ENCODE data around the gene OVCH2. TPM values are rescaled to one million over a fixed set of nuclear protein-coding genes. Genes with fewer than 3 reads are reported as not detected.

The OVCH2 gene, protein sequence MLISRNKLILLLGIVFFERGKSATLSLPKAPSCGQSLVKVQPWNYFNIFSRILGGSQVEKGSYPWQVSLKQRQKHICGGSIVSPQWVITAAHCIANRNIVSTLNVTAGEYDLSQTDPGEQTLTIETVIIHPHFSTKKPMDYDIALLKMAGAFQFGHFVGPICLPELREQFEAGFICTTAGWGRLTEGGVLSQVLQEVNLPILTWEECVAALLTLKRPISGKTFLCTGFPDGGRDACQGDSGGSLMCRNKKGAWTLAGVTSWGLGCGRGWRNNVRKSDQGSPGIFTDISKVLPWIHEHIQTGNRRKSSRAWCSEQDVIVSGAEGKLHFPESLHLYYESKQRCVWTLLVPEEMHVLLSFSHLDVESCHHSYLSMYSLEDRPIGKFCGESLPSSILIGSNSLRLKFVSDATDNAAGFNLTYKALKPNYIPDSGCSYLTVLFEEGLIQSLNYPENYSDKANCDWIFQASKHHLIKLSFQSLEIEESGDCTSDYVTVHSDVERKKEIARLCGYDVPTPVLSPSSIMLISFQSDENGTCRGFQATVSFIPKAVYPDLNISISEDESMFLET
- not detected in 2 replicates for total RNA-seq

GRCh38 chr11:7706377-7706776 is at the start of gene OVCH2:
Gene OVCH2, minus strand, starts transcription at chr11:7706477. Its CDS starts 83 bp downstream, at chr11:7706394.

GRCh38 chr11:7672960-7673723 is 33.1 kb downstream of the OVCH2 start, which contains the start of gene CYB5R2:
Gene CYB5R2, minus strand, starts transcription at chr11:7673500. Its CDS starts 675 bp downstream, at chr11:7672825.

Other genes with a start within 250 kb of the OVCH2 start
- 7.6 and 22.5 TPM in 2 replicates for gene OLFML1, start 221.0 kb downstream of the OVCH2 start, total RNA-seq
- gene PPFIBP2, start 192.5 kb downstream of the OVCH2 start, total RNA-seq: 1.3 and 20.7 TPM in 2 replicates
- 11.3 and 14.0 TPM in 2 replicates for gene CYB5R2, start 33.0 kb downstream of the OVCH2 start, total RNA-seq
- not detected in 2 replicates for gene OR5P2, start 90.5 kb upstream of the OVCH2 start, total RNA-seq
- not detected in 2 replicates for gene OR5P3, start 124.4 kb upstream of the OVCH2 start, total RNA-seq
- gene OR10A6, start 224.8 kb upstream of the OVCH2 start, total RNA-seq: not detected in 2 replicates
- gene OR10A3, start 235.2 kb upstream of the OVCH2 start, total RNA-seq: not detected in 2 replicates